Measurements from ENCODE around the gene FAM50A.

FAM50A gene

GRCh38 chrX:154467556-154467955, 23.6 kb downstream of the FAM50A start:
- Histone ChIP-seq H3K27ac (ENCODE audit: low read depth, low read length) (no peak overlapping the region), H3K36me3 (ENCODE audit: insufficient read depth, low read length) (no peaks in the 10 kb centered on the region), H3K27me3 (ENCODE audit: insufficient read depth, low read length) (no peaks in the 10 kb centered on the region), H3K79me2 (ENCODE audit: control insufficient read depth, insufficient read depth, low read length, unreplicated experiment) (no peaks in the 10 kb centered on the region), H2AFZ (ENCODE audit: low read length, unreplicated experiment) (no peak overlapping the region), H3K4me1 (ENCODE audit: control insufficient read depth, insufficient read depth, low read length, unreplicated experiment) (no peaks in the 10 kb centered on the region), H3K4me3 (ENCODE audit: low read depth, low read length) (no peak overlapping the region)

- Histone ChIP-seq H3K4me3 (ENCODE audit: low read depth, low read length) (no peak overlapping the region), H3K27ac (ENCODE audit: low read depth, low read length) (no peak overlapping the region), H2AFZ (ENCODE audit: low read length, unreplicated experiment) (no peak overlapping the region), H3K36me3 (ENCODE audit: insufficient read depth, low read length) (no peaks in the 10 kb centered on the region), H3K27me3 (ENCODE audit: insufficient read depth, low read length) (no peaks in the 10 kb centered on the region), H3K79me2 (ENCODE audit: control insufficient read depth, insufficient read depth, low read length, unreplicated experiment) (no peaks in the 10 kb centered on the region), H3K4me1 (ENCODE audit: control insufficient read depth, insufficient read depth, low read length, unreplicated experiment) (no peaks in the 10 kb centered on the region)
Measured at GRCh38 chrX:154468217-154468616, 24.3 kb downstream of the FAM50A start.

- Histone ChIP-seq H3K27ac (ENCODE audit: low read depth, low read length) (no peak overlapping the region), H3K27me3 (ENCODE audit: insufficient read depth, low read length) (no peaks in the 10 kb centered on the region), H2AFZ (ENCODE audit: low read length, unreplicated experiment) (no peak overlapping the region), H3K36me3 (ENCODE audit: insufficient read depth, low read length) (no peaks in the 10 kb centered on the region), H3K4me1 (ENCODE audit: control insufficient read depth, insufficient read depth, low read length, unreplicated experiment) (no peaks in the 10 kb centered on the region), H3K4me3 (ENCODE audit: low read depth, low read length) (no peak overlapping the region), H3K79me2 (ENCODE audit: control insufficient read depth, insufficient read depth, low read length, unreplicated experiment) (no peaks in the 10 kb centered on the region)
Measured at GRCh38 chrX:154469114-154469513, 25.2 kb downstream of the FAM50A start.

- Histone ChIP-seq H3K27me3 (ENCODE audit: insufficient read depth, low read length) (no peaks in the 10 kb centered on the region), H3K79me2 (ENCODE audit: control insufficient read depth, insufficient read depth, low read length, unreplicated experiment) (no peaks in the 10 kb centered on the region), H2AFZ (ENCODE audit: low read length, unreplicated experiment) (no peak overlapping the region), H3K27ac (ENCODE audit: low read depth, low read length) (no peak overlapping the region), H3K4me1 (ENCODE audit: control insufficient read depth, insufficient read depth, low read length, unreplicated experiment) (no peaks in the 10 kb centered on the region), H3K36me3 (ENCODE audit: insufficient read depth, low read length) (no peaks in the 10 kb centered on the region), H3K4me3 (ENCODE audit: low read depth, low read length) (no peak overlapping the region)
Measured at GRCh38 chrX:154469880-154470279, 25.9 kb downstream of the FAM50A start.

- H3K27ac ChIP-seq (ENCODE audit: low read depth, low read length): no peak overlapping the region
- H2AFZ ChIP-seq (ENCODE audit: low read length, unreplicated experiment): no peak overlapping the region
- H3K79me2 ChIP-seq (ENCODE audit: control insufficient read depth, insufficient read depth, low read length, unreplicated experiment): no peaks in the 10 kb centered on the region
- H3K36me3 ChIP-seq (ENCODE audit: insufficient read depth, low read length): no peaks in the 10 kb centered on the region
- H3K27me3 ChIP-seq (ENCODE audit: insufficient read depth, low read length): no peaks in the 10 kb centered on the region
- no peak overlapping the region for H3K4me3 ChIP-seq (ENCODE audit: low read depth, low read length)
- no peaks in the 10 kb centered on the region for H3K4me1 ChIP-seq (ENCODE audit: control insufficient read depth, insufficient read depth, low read length, unreplicated experiment)
Measured at GRCh38 chrX:154470434-154470833, 26.5 kb downstream of the FAM50A start.

GRCh38 chrX:154470914-154471568, 27.1 kb downstream of the FAM50A start:
- no peaks in the 10 kb centered on the region for H3K27me3 ChIP-seq (ENCODE audit: insufficient read depth, low read length)
- no peak overlapping the region for H3K4me3 ChIP-seq (ENCODE audit: low read depth, low read length)
- no peaks in the 10 kb centered on the region for H3K79me2 ChIP-seq (ENCODE audit: control insufficient read depth, insufficient read depth, low read length, unreplicated experiment)
- H3K36me3 ChIP-seq (ENCODE audit: insufficient read depth, low read length): no peaks in the 10 kb centered on the region
- H3K27ac ChIP-seq (ENCODE audit: low read depth, low read length): no peak overlapping the region
- no peak overlapping the region for H2AFZ ChIP-seq (ENCODE audit: low read length, unreplicated experiment)
- no peaks in the 10 kb centered on the region for H3K4me1 ChIP-seq (ENCODE audit: control insufficient read depth, insufficient read depth, low read length, unreplicated experiment)

GRCh38 chrX:154471839-154472684, 28.1 kb downstream of the FAM50A start:
- Histone ChIP-seq H3K79me2 (ENCODE audit: control insufficient read depth, insufficient read depth, low read length, unreplicated experiment) (no peaks in the 10 kb centered on the region), H2AFZ (ENCODE audit: low read length, unreplicated experiment) (no peak overlapping the region)

GRCh38 chrX:154472685-154473632, 29.0 kb downstream of the FAM50A start:
- H3K27me3 ChIP-seq (ENCODE audit: insufficient read depth, low read length): no peaks in the 10 kb centered on the region
- no peaks in the 10 kb centered on the region for H3K36me3 ChIP-seq (ENCODE audit: insufficient read depth, low read length)
- H2AFZ ChIP-seq (ENCODE audit: low read length, unreplicated experiment): no peak overlapping the region
- no peaks in the 10 kb centered on the region for H3K4me1 ChIP-seq (ENCODE audit: control insufficient read depth, insufficient read depth, low read length, unreplicated experiment)
- H3K27ac ChIP-seq (ENCODE audit: low read depth, low read length): no peak overlapping the region
- H3K79me2 ChIP-seq (ENCODE audit: control insufficient read depth, insufficient read depth, low read length, unreplicated experiment): no peaks in the 10 kb centered on the region
- H3K4me3 ChIP-seq (ENCODE audit: low read depth, low read length): no peak overlapping the region

More at GRCh38 chrX:154471839-154472684, 28.1 kb downstream of the FAM50A start:
- Histone ChIP-seq H3K4me3 (ENCODE audit: low read depth, low read length) (no peak overlapping the region), H3K36me3 (ENCODE audit: insufficient read depth, low read length) (no peaks in the 10 kb centered on the region), H3K4me1 (ENCODE audit: control insufficient read depth, insufficient read depth, low read length, unreplicated experiment) (no peaks in the 10 kb centered on the region), H3K27ac (ENCODE audit: low read depth, low read length) (no peak overlapping the region), H3K27me3 (ENCODE audit: insufficient read depth, low read length) (no peaks in the 10 kb centered on the region)

GRCh38 chrX:154473683-154474082, 29.7 kb downstream of the FAM50A start:
- Histone ChIP-seq H3K4me3 (ENCODE audit: low read depth, low read length) (no peak overlapping the region), H3K79me2 (ENCODE audit: control insufficient read depth, insufficient read depth, low read length, unreplicated experiment) (no peaks in the 10 kb centered on the region), H2AFZ (ENCODE audit: low read length, unreplicated experiment) (no peak overlapping the region), H3K27ac (ENCODE audit: low read depth, low read length) (no peak overlapping the region), H3K27me3 (ENCODE audit: insufficient read depth, low read length) (no peaks in the 10 kb centered on the region), H3K4me1 (ENCODE audit: control insufficient read depth, insufficient read depth, low read length, unreplicated experiment) (no peaks in the 10 kb centered on the region), H3K36me3 (ENCODE audit: insufficient read depth, low read length) (no peaks in the 10 kb centered on the region)

- Histone ChIP-seq H3K36me3 (ENCODE audit: insufficient read depth, low read length) (no peaks in the 10 kb centered on the region), H3K27me3 (ENCODE audit: insufficient read depth, low read length) (no peaks in the 10 kb centered on the region), H3K4me1 (ENCODE audit: control insufficient read depth, insufficient read depth, low read length, unreplicated experiment) (peaks cover 4% of the 10 kb centered on the region), H3K27ac (ENCODE audit: low read depth, low read length) (no peak overlapping the region), H3K79me2 (ENCODE audit: control insufficient read depth, insufficient read depth, low read length, unreplicated experiment) (no peaks in the 10 kb centered on the region), H2AFZ (ENCODE audit: low read length, unreplicated experiment) (no peak overlapping the region), H3K4me3 (ENCODE audit: low read depth, low read length) (no peak overlapping the region)
Measured at GRCh38 chrX:154476821-154477220, 32.9 kb downstream of the FAM50A start.
